ENCODE results near the gene FRMPD4.

FRMPD4 gene

DNA sequence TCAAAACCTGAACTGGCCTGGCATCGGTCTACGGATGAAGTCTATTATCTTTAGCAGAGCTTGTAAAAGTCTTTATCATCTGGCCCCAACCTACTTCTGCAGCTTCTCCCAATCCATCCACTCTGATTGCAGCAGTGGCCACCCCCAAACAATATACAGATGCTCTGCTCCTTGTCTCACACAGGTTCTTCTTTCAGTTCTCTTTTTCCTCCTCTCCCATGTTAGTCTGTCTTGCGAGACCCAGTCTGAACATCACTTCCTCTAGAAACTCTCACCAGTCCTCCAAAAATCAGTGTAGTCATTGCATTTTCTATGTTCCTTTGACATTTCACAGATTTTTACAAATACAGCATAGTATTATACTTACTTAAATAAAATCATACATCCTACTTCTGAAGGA, 163.0 kb downstream of the FRMPD4 start:
- no peak overlapping the region for H3K4me3 ChIP-seq (replicated peaks in 1 of 2; ENCODE audit: low read depth in 2 of 2, low read length in 2 of 2)
- DNase-seq (ENCODE audit: low read depth in 2 of 2): no peak
- TF ChIP-seq, protein P1, sequence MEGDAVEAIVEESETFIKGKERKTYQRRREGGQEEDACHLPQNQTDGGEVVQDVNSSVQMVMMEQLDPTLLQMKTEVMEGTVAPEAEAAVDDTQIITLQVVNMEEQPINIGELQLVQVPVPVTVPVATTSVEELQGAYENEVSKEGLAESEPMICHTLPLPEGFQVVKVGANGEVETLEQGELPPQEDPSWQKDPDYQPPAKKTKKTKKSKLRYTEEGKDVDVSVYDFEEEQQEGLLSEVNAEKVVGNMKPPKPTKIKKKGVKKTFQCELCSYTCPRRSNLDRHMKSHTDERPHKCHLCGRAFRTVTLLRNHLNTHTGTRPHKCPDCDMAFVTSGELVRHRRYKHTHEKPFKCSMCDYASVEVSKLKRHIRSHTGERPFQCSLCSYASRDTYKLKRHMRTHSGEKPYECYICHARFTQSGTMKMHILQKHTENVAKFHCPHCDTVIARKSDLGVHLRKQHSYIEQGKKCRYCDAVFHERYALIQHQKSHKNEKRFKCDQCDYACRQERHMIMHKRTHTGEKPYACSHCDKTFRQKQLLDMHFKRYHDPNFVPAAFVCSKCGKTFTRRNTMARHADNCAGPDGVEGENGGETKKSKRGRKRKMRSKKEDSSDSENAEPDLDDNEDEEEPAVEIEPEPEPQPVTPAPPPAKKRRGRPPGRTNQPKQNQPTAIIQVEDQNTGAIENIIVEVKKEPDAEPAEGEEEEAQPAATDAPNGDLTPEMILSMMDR (IDR thresholded peaks at IDR 0.05; ENCODE audit: low read depth, low read length): no peak

DNA sequence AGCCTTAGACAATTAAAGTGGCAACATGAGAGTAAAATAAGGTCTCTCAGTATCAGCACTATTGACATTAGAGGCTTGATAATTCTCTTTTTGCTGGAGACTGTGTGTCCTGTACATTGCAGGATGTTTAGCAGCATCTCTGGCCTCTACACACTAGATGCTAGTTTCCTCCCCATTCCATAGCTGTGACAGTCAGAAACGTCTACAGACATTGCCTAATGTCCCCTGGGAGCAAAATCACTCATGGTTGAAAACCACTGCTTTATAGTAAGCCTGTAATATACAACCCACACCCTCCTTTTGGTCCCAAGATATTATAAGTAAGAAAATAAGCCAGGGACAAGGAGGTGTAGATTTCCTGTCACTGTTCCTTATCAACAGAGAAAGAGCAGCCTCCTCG, 166.0 kb downstream of the FRMPD4 start:
- peak; percentile 59 to 91 for DNase-seq (ENCODE audit: low read depth in 2 of 2)
- H3K4me3 ChIP-seq (replicated peaks in 1 of 2; ENCODE audit: low read depth in 2 of 2, low read length in 2 of 2): no peak overlapping the region
- TF ChIP-seq, protein P1 (IDR thresholded peaks at IDR 0.05; ENCODE audit: low read depth, low read length): no peak

DNA sequence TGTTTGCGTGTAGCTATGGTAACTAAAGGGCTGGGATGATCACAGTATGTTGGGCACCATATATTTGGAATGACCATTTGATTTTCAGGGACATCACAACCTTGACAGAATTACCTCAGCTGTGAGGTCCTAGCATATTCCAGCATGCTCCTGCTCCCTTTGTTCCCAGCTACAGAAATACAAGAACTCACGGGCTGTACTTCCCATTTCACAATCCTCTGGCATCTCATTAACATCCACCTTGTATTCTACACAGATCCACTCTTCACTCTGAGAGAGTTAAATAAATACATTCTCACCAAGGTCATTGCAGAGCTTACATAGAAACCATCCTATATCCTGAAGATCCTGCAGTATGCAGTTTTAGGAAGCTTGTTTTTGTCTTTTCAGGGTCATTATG, 169.7 kb downstream of the FRMPD4 start:
- TF ChIP-seq, protein P1 (IDR thresholded peaks at IDR 0.05; ENCODE audit: low read depth, low read length): no peak
- no peak overlapping the region for H3K4me3 ChIP-seq (replicated peaks in 1 of 2; ENCODE audit: low read depth in 2 of 2, low read length in 2 of 2)

DNA sequence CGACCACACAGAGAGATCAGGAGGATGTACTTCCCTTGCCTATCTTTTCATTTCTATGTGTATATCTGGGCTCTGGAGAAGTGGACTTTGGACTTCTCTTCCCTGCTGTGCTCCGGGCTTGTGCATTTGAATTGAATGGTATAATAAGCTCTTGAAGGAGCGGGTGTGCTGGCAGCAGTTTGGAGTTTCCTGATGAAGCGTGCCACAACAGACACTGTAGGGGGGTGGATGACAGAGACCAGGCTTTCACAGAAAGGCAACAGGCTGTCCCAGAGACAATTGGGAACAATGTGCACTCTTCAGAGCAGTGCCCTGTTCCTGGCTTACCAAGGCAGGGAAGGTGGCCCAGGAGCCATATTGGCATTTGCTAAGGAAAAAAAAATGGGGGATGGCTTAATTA, 170.1 kb downstream of the FRMPD4 start:
- no peak overlapping the region for H3K4me3 ChIP-seq (replicated peaks in 1 of 2; ENCODE audit: low read depth in 2 of 2, low read length in 2 of 2)
- DNase-seq (ENCODE audit: low read depth in 2 of 2): no peak
- TF ChIP-seq, protein P1 (IDR thresholded peaks at IDR 0.05; ENCODE audit: low read depth, low read length): no peak

More for the DNA sequence above, 169.7 kb downstream of the FRMPD4 start:
- DNase-seq (ENCODE audit: low read depth in 2 of 2): no peak

DNA sequence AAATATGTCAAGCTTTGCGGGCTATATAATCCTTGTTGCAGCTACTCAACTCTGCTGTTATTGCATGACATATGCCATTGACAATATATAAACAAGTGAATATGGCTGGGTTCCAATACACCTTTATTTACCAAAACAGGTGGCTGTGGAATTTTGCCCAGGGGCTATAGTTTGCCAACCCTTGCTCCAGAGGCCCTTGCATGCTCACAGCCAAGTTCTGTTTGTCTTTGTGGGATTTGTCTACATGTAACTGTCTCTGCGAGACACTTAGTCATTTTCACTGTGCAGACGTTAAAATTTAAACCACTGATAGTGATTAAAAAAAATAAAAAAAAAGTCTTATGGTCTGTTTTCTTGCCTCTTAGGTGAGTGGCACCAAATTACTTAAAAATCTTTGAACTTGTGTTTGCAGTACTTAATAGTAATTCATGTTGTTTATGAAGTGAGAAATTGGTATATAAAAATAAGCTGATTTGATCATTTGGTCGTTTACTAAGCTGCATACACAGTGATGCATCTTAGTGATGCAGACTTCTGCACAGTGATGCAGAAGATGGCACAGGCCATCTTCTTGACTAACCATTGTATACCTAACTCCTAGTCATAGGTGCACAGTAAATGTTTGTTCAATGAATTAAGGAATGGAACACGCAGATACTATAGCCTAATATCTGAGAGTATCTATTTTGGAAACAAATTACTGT, 170.9 kb downstream of the FRMPD4 start:
- TF ChIP-seq, protein P1 (IDR thresholded peaks at IDR 0.05; ENCODE audit: low read depth, low read length): no peak
- no peak overlapping the region for H3K4me3 ChIP-seq (replicated peaks in 1 of 2; ENCODE audit: low read depth in 2 of 2, low read length in 2 of 2)
- DNase-seq (ENCODE audit: low read depth in 2 of 2): no peak

DNA sequence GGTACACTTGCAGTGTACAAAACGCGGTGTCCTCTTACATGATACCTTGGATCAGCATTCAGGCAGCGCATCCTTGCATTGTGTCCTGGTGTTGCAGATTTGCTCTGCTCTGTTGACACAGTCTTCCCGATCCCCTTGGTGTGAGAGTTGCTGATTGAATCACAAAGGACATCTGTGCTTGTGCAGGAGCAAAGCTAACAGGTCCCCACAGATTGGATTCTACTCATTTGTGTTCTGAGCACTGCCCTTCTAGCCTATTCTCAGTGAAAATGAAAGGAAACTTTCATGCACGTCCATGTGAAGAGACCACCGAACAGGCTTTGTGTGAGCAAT, 171.4 kb downstream of the FRMPD4 start:
- TF ChIP-seq, protein P1 (IDR thresholded peaks at IDR 0.05; ENCODE audit: low read depth, low read length): no peak
- DNase-seq (ENCODE audit: low read depth in 2 of 2): no peak
- no peak overlapping the region for H3K4me3 ChIP-seq (replicated peaks in 1 of 2; ENCODE audit: low read depth in 2 of 2, low read length in 2 of 2)

DNA sequence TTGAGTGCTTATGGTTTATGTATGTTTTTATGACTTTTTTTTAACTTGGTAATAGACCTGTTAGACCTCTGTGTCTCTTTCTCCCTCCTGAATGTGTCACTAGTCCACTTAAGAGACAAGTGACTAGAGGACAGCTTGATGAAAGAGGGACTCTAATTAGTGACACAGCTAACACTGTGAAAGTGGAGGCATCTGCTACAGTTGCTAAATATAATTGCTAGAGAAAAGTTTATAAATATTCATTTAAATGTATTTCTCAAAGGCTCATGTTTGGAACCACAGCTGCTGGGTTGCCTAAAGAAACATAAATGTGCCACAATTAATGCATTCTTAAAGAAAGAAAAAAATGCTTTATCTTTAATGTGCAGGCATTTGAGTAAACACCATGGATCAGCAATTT, 176.4 kb downstream of the FRMPD4 start:
- TF ChIP-seq, protein P1 (IDR thresholded peaks at IDR 0.05; ENCODE audit: low read depth, low read length): no peak
- no peak for DNase-seq (ENCODE audit: low read depth in 2 of 2)
- no peak overlapping the region for H3K4me3 ChIP-seq (replicated peaks in 1 of 2; ENCODE audit: low read depth in 2 of 2, low read length in 2 of 2)

Measured in cardiac fibroblast (primary cell).